A673 (cell line): ENCODE results near the gene EIF3L.

Experiments used
- CTCF ChIP-seq: fragments of 300-800, 200-600 bp; sonication (generic); conservative IDR thresholded peaks from 2 replicates; pipeline ENCODE4 v1.5.1; 2017; ENCODE audit warnings: low read depth, mild to moderate bottlenecking, antibody characterized with exemption, low read length, moderate library complexity, mixed read lengths
- EZH2 ChIP-seq: fragments of 200-600 bp; sonication (generic); IDR thresholded peaks from 2 replicates; pipeline ENCODE4 v1.6.1; 2017; ENCODE audit warnings: borderline replicate concordance, low read depth, mild to moderate bottlenecking, mixed read lengths, antibody characterized with exemption, low read length; ENCODE audit not compliant: poor library complexity, severe bottlenecking

- TF ChIP-seq CTCF (no peak), EZH2 (no peak)
Observed at GRCh38 chr22:37812869-37813678, 36.1 kb upstream of the EIF3L start.
